Glomerular visceral epithelial cell (primary cell): Measurements from ENCODE around the gene HOXA1.

ENCODE experiments used
- DNase-seq: peaks from one replicate; pipeline ENCODE4 v3.0.0-alpha.2; 2016; ENCODE audit errors: extremely low spot score

The HOXA1 gene

GRCh38 chr7:27131390-27131819, 35.6 kb upstream of the HOXA1 start:
- no peak for DNase-seq

GRCh38 chr7:27130540-27131389, 35.0 kb upstream of the HOXA1 start, which contains the start of gene HOXA4:
TSS of gene HOXA4 (minus strand) at chr7:27130757. CDS start at chr7:27130733, 24 bp downstream.
- DNase-seq: peak; percentile 91

- peak; percentile 60 for DNase-seq
These were observed 34.1 kb upstream of the HOXA1 start for GRCh38 chr7:27129729-27130539.

GRCh38 chr7:27128776-27129728, 33.3 kb upstream of the HOXA1 start:
- DNase-seq: no peak

GRCh38 chr7:27128034-27128433, 32.2 kb upstream of the HOXA1 start:
- no peak for DNase-seq

- no peak for DNase-seq
These were observed 31.0 kb upstream of the HOXA1 start for GRCh38 chr7:27126596-27127327.

GRCh38 chr7:27125986-27126394, 30.2 kb upstream of the HOXA1 start:
- peak; percentile 52 for DNase-seq

- no peak for DNase-seq
These were observed 29.3 kb upstream of the HOXA1 start for GRCh38 chr7:27124902-27125689.

- DNase-seq: peak; percentile 95
These were observed 28.5 kb upstream of the HOXA1 start for GRCh38 chr7:27124096-27124901.

GRCh38 chr7:27123477-27124053, 27.8 kb upstream of the HOXA1 start:
- no peak for DNase-seq

GRCh38 chr7:27123007-27123476, 27.2 kb upstream of the HOXA1 start:
- DNase-seq: no peak

GRCh38 chr7:27122077-27122910, 26.5 kb upstream of the HOXA1 start:
- DNase-seq: peak; percentile 69

GRCh38 chr7:27121684-27122076, 25.9 kb upstream of the HOXA1 start:
- DNase-seq: no peak

- DNase-seq: no peak
These were observed 23.7 kb upstream of the HOXA1 start for GRCh38 chr7:27119412-27119911.

- no peak for DNase-seq
These were observed 22.8 kb upstream of the HOXA1 start for GRCh38 chr7:27118580-27118979.

- DNase-seq: peak; percentile 73
These were observed 22.2 kb upstream of the HOXA1 start for GRCh38 chr7:27117887-27118491.
